Measurements from ENCODE around the gene OTULIN. TPM values are rescaled to one million over a fixed set of nuclear protein-coding genes. Genes with fewer than 3 reads are reported as not detected.

Gene OTULIN
- total and polyA plus RNA-seq, 2 donors (not counting 1 experiment from before 2014, with no cell fraction given) = 9.8 to 17.8 TPM

DNA sequence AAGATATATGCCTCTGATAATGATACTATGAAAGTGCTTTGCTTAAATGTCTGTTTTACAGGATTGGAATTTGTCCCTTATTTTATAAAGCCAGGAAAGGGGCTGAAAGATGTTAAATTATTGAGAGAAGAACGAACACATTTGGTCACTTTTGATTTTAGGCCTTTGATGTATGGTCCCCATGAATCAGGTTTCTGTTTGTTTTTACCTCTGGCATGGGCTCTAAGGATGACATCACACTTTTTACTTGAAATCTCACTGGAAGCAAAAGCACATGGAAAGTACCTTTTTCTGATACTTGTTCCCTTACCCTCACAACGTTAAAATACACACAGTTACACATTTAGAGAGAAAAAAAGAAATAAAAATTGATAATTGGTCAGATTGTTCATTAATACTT, 6.9 kb downstream of the OTULIN start:
- no peak for TF ChIP-seq EZH2 (IDR thresholded peaks at IDR 0.05; ENCODE audit: low read length, missing control alignments)
- TF ChIP-seq, protein P1, sequence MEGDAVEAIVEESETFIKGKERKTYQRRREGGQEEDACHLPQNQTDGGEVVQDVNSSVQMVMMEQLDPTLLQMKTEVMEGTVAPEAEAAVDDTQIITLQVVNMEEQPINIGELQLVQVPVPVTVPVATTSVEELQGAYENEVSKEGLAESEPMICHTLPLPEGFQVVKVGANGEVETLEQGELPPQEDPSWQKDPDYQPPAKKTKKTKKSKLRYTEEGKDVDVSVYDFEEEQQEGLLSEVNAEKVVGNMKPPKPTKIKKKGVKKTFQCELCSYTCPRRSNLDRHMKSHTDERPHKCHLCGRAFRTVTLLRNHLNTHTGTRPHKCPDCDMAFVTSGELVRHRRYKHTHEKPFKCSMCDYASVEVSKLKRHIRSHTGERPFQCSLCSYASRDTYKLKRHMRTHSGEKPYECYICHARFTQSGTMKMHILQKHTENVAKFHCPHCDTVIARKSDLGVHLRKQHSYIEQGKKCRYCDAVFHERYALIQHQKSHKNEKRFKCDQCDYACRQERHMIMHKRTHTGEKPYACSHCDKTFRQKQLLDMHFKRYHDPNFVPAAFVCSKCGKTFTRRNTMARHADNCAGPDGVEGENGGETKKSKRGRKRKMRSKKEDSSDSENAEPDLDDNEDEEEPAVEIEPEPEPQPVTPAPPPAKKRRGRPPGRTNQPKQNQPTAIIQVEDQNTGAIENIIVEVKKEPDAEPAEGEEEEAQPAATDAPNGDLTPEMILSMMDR (conservative IDR thresholded peaks at IDR 0.05 in 1 of 2, IDR thresholded peaks at IDR 0.05 in 1 of 2; ENCODE audit: low read depth in 1 of 2, low read length in 2 of 2) = no peak
- no peaks in the 10 kb centered on the region for H3K36me3 ChIP-seq (ENCODE audit: control insufficient read depth, insufficient read depth, low read length)
- no peak overlapping the region for H3K27ac ChIP-seq (ENCODE audit: insufficient read depth, low read length)
- H3K4me1 ChIP-seq (ENCODE audit: control insufficient read depth, extremely low read depth, insufficient read depth, low read length) = no peaks in the 10 kb centered on the region
- no peaks in the 10 kb centered on the region for H3K27me3 ChIP-seq (ENCODE audit: control insufficient read depth, insufficient read depth, low read length)
- DNase-seq (ENCODE audit: low read depth in 2 of 2) = peak in 1 of 2 donors; percentile 54
- no peaks in the 10 kb centered on the region for H3K9me3 ChIP-seq (ENCODE audit: control insufficient read depth, insufficient read depth, low read depth, low read length)
- H3K9ac ChIP-seq (ENCODE audit: insufficient read depth, low read length) = no peak overlapping the region
- H3K4me2 ChIP-seq (ENCODE audit: extremely low read depth, insufficient read depth, low read length) = no peak overlapping the region
- H3K79me2 ChIP-seq (ENCODE audit: control insufficient read depth, insufficient read depth, low read length) = peaks cover 76% of the 10 kb centered on the region
- H2AFZ ChIP-seq (ENCODE audit: low read length) = no peak overlapping the region
- H3K4me3 ChIP-seq (replicated peaks in 1 of 4; ENCODE audit: control extremely low read depth in 1 of 4, insufficient read depth in 1 of 4, low read depth in 3 of 4, low read length in 4 of 4) = no peak overlapping the region
- H4K20me1 ChIP-seq (ENCODE audit: control insufficient read depth, extremely low read depth, insufficient read depth, low read length) = no peaks in the 10 kb centered on the region

DNA sequence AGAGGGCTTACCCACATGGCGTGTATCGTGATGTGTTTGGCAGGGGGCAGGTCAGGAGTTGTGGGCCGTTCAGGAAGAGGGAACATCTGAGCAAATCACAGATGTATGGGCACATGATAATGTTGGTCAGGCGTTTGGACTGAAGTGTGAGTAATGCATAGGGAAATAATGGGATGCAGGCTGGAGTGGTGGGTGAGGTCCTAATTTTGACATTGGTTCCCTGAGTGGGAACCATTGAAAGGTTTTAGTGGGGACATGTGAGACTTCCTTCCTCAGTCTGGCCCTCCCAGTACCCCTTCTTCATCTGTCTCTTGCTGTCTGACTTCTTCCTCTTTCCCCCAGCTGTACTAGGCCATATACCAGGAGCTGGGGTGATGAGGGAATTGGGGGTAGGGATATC, 7.6 kb downstream of the OTULIN start:
- Histone ChIP-seq H3K36me3 (ENCODE audit: control insufficient read depth, insufficient read depth, low read length) (no peaks in the 10 kb centered on the region), H3K4me1 (ENCODE audit: control insufficient read depth, extremely low read depth, insufficient read depth, low read length) (no peaks in the 10 kb centered on the region), H2AFZ (ENCODE audit: low read length) (no peak overlapping the region), H3K79me2 (ENCODE audit: control insufficient read depth, insufficient read depth, low read length) (peaks cover 74% of the 10 kb centered on the region), H3K9me3 (ENCODE audit: control insufficient read depth, insufficient read depth, low read depth, low read length) (no peaks in the 10 kb centered on the region), H4K20me1 (ENCODE audit: control insufficient read depth, extremely low read depth, insufficient read depth, low read length) (no peaks in the 10 kb centered on the region), H3K4me3 (replicated peaks in 1 of 4; ENCODE audit: control extremely low read depth in 1 of 4, insufficient read depth in 1 of 4, low read depth in 3 of 4, low read length in 4 of 4) (no peak overlapping the region), H3K27me3 (ENCODE audit: control insufficient read depth, insufficient read depth, low read length) (no peaks in the 10 kb centered on the region), H3K9ac (ENCODE audit: insufficient read depth, low read length) (no peak overlapping the region), H3K27ac (ENCODE audit: insufficient read depth, low read length) (no peak overlapping the region), H3K4me2 (ENCODE audit: extremely low read depth, insufficient read depth, low read length) (no peak overlapping the region)
- DNase-seq (ENCODE audit: low read depth in 2 of 2) = no peak
- TF ChIP-seq, protein P1 (conservative IDR thresholded peaks at IDR 0.05 in 1 of 2, IDR thresholded peaks at IDR 0.05 in 1 of 2; ENCODE audit: low read depth in 1 of 2, low read length in 2 of 2) = no peak
- TF ChIP-seq EZH2 (IDR thresholded peaks at IDR 0.05; ENCODE audit: low read length, missing control alignments) = no peak

DNA sequence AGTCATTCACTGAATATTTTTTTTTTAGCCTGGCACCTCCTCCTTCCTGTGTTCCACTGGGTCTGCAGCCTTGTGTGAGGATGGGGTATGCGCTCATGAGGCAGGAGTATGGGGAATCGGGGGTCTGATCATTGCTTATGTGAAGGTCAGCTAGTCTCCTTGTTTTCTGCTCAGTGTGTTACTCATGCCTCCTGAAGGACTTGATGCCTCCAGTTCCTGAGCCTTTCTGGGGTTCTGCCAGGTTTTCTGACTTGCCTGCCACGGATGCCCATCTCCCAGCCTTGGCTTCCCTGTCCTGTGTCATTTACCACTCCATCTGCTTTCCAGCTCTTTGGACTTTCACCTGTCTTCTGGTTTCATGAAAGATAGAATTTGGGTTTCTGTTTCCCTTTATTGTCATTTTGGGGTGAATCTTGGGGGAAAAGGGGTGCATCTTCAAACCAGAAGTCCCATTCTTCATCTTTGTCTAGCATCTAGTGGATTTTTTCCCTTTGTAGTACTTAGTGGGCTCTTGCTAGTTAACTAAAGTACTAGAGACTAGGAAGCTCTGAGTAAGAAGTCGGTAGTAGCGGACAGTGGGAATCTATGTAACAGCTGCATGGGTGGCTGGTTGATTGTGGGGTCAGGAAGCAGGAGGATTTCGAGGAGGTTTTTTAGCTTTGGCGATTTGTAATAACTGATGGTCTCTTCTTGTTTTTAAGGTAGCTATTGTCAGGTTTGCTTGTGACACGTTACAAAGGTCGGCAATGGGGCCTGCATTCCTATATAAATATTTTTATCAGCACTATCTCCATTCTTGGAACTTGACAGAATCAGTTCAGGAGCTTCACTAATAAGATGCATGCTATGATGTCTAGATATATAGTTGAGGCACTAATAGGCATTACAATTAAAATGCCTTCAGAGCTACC, 8.2 kb downstream of the OTULIN start:
- Histone ChIP-seq H3K27ac (ENCODE audit: insufficient read depth, low read length) (no peak overlapping the region), H3K4me1 (ENCODE audit: control insufficient read depth, extremely low read depth, insufficient read depth, low read length) (no peaks in the 10 kb centered on the region), H3K27me3 (ENCODE audit: control insufficient read depth, insufficient read depth, low read length) (no peaks in the 10 kb centered on the region), H3K79me2 (ENCODE audit: control insufficient read depth, insufficient read depth, low read length) (peaks cover 71% of the 10 kb centered on the region), H3K9me3 (ENCODE audit: control insufficient read depth, insufficient read depth, low read depth, low read length) (no peaks in the 10 kb centered on the region), H3K4me2 (ENCODE audit: extremely low read depth, insufficient read depth, low read length) (no peak overlapping the region), H3K4me3 (replicated peaks in 1 of 4; ENCODE audit: control extremely low read depth in 1 of 4, insufficient read depth in 1 of 4, low read depth in 3 of 4, low read length in 4 of 4) (no peak overlapping the region), H3K9ac (ENCODE audit: insufficient read depth, low read length) (no peak overlapping the region), H3K36me3 (ENCODE audit: control insufficient read depth, insufficient read depth, low read length) (no peaks in the 10 kb centered on the region), H4K20me1 (ENCODE audit: control insufficient read depth, extremely low read depth, insufficient read depth, low read length) (no peaks in the 10 kb centered on the region), H2AFZ (ENCODE audit: low read length) (no peak overlapping the region)
- DNase-seq (ENCODE audit: low read depth in 2 of 2) = peak in 1 of 2 donors; percentile 24
- TF ChIP-seq, protein P1 (conservative IDR thresholded peaks at IDR 0.05 in 1 of 2, IDR thresholded peaks at IDR 0.05 in 1 of 2; ENCODE audit: low read depth in 1 of 2, low read length in 2 of 2) = no peak
- TF ChIP-seq EZH2 (IDR thresholded peaks at IDR 0.05; ENCODE audit: low read length, missing control alignments) = no peak

Measured in fibroblast of lung (primary cell).